Activated CD8-positive, alpha-beta memory T cell treated with anti-CD3 and anti-CD28 coated beads, Interleukin-2, amount 50 U/mL, for 1 hour (primary cell): Measurements from ENCODE around the gene LGALS14.
"Not testable (repeated sequence)": the region's sequence is repeated elsewhere in the genome, so short reads cannot be mapped to it uniquely, and the experiment has no call there.

Source experiments
- DNase-seq: peaks from one replicate; pipeline ENCODE4 v3.0.0-alpha.2; 2020; ENCODE audit errors: extremely low read depth

LGALS14 gene

DNA sequence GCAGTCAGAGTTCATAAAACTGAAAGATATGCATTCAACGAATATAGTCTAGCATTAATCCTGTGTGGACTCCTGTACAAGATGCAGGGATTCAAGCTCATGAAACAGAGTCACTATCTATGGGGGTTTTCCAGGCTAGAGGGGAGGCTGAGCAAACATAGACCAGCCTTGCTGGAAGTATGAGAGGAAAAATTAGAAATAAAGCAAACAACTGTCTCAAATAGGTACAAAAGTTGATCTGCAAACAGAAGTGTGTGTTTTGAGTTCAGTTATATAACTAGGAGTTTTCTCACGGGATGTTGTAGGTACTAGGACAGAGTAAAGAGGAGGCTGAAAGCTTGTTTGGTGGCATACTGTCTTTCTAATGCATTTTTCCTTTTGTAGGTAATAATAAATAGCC is 8.5 kb upstream of the LGALS14 start:
- no peak for DNase-seq

DNA sequence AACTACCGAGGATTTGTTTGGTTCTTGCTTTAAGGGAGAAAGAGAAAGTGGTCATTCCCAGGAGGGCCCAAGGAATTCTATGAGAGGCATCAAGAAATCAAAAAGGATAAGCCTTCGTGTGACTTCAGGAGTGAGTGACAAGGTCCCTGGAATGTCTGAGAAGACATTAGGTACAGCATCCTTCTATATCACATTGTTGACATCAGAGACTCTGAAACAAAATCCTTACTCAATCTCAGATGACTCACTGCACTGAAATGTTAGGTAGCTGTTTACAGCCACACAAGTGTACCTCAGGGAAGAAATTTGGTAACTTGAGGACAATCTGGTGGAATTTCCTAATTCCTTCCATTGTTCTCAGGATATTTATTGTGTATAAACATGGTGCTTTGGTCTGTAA is 7.9 kb upstream of the LGALS14 start:
- no peak for DNase-seq

DNA sequence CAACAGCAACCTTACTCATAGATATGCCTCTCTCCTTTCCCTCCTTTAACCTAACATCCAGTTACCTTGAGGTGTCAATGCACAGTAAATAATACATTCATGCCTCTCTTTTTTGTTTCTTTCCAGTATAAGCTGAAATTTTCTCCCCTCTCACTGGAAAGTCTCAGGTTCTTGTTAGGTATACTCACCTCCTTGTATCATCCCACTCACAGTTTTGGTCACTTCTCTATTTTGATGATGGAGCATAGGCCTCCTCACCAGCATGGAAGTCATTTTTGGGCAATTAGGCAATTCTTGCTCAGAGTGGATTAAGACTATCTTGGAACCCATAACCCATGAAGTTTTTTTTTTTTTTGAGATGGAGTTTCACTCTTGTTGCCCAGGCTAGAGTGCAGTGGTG is 5.7 kb upstream of the LGALS14 start:
- DNase-seq: no peak

DNA sequence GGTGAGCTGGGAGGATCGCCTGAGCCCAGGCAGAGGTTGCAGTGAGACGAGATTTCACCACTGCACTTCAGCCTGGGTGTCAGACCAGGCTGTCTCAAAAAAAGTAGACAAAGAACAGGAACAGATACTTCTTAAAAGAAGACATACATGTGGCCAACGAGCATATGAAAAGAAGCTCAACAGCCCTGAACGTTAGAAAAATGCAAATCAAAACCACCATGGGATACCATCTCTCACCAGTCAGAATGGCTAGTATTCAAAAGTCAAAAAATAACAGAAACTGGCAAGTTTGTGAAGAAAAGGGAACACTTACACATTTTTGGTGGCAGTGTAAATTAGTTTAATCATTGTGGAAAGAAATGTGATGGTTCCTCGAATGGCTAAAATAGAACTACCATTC is 3.0 kb upstream of the LGALS14 start:
- no peak for DNase-seq

DNA sequence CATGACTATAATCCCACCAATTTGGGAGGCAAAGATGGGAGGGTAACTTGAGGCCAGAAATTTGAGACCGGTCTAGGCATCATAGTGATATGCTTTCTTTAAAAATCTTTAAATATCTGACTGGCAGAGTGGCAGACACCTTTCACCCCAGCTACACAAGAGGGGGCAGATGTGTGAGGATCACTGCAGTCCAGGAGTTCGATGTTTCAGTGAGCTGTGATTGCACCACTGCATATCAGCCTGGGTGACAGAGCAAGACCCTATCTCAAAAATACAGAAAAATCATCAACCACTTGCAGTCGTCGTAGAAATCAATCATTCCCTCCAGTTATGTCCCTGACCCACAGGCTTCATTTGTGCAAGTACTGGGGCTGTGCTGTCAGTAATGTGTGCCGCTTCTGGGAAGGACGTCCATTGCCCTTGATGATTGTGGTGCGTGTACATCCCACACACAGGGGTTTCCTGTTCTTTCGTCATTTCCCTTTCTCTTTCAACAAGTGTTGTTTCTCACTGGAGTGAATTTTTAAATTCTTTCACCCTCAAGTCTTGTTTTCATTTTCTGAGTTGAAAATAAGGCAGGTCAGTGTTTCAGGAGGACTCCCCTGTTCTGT is 1.4 kb downstream of the LGALS14 start:
- DNase-seq: no peak

DNA sequence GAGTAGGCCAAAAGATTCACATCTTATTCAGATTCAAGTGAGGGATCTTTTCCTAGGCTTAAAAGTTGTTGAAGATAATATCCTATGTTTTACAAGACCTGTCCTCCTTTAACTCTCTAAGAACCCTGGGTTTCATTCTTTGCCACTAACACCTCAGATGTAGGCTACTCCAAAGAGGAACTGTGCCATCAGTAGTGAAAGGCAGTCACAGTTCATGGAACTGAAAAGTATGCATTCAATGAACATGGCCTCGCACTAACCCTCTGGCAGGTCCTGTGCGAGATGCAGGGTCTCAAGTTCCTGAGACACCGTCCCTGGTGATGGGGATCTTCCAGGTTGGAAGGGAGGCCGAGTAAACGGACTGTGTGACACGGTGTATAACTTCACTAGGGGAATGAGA is 4.3 kb downstream of the LGALS14 start:
- DNase-seq: no peak

DNA sequence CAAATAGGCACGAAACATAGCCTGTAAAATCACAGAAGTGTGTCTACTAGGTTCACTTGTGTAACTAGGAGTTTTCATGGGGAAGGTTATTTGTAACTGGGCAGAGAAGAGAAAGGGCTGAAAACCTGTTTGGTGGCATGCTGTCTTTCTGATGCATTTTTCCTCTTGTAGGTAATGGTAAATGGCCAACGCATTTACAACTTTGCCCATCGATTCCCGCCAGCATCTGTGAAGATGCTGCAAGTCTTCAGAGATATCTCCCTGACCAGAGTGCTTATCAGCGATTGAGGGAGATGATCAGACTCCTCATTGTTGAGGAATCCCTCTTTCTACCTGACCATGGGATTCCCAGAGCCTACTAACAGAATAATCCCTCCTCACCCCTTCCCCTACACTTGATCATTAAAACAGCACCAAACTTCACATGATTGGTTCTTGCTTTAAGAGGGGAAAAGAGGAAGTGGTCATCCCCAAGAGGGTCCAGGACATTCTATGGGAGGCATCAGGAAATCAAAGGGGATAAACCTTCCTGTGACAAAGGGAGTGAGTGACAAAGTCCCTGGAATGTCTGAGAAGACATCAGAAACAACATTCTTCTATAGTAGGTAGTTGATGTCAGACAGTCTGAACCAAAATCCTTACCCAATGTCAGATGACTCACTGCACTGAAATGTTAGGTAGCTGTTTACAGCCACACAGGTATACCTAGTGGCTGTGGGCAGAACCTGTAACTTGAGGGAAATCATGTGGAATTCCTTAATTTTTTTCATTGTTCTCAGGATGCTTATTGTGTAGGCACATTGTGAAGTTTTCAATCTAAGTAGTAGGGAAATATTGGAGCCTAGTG is 5.0 kb downstream of the LGALS14 start:
- DNase-seq: no peak

DNA sequence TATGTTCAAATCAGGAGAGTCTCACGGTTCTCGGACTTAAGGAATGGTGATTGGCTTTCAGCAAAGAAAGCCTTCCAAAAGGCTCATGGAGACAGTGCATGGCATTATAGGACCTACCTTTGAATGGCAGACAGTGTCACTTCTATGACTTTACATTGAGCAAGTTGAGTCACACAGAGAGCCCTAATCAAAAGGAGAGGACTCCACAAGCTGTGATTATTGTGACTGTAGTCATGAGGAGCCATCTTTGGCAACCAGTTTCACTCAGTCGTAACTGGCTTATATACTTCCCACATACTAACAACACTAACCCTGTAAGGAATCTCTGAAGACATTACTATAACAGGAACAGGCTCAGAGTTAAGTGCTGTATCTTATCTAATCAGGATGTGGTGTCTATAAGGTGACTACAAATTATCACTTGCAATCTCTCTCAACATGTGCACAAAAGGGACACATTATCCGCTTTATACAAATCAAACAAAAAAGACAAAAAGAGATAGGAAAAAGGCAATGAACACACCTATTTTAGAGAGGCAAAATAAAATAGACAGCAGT is 6.1 kb downstream of the LGALS14 start:
- DNase-seq: no peak

DNA sequence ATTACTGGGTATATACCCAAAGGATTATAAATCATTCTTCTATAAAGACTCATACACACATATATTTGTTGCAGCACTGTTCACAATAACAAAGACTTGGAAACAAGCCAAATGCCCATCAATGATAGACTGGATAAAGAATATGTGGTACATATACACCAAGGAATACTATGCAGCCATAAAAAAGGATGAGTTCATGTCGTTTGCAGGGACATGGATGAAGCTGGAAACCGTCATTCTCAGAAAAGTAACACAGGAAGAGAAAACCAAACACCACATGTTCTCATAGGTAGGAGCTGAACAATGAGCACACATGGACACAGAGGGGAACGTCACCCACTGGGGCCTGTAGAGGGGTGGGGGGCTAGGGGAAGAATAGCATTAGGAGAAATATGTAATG is 15.9 kb downstream of the LGALS14 start:
- DNase-seq: not testable (repeated sequence)

DNA sequence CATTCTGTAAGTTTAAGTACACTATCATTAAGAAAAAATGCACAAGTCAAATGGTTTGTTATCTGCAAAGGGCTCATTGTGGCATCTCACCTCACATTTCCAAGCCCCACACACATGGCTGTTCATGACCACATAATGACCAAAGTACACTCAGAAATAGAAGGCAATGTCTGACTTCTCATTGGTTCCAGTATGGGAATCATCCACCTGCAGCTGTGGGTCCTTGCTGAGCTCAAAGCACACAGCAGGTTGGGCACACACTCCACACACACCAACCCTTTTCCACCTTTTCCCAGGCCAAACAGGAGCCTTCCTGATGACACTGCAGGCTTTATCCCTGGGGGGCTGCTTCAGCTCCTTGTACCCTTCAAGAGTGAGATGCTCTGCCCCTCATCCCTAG is 21.7 kb downstream of the LGALS14 start:
- DNase-seq: no peak

DNA sequence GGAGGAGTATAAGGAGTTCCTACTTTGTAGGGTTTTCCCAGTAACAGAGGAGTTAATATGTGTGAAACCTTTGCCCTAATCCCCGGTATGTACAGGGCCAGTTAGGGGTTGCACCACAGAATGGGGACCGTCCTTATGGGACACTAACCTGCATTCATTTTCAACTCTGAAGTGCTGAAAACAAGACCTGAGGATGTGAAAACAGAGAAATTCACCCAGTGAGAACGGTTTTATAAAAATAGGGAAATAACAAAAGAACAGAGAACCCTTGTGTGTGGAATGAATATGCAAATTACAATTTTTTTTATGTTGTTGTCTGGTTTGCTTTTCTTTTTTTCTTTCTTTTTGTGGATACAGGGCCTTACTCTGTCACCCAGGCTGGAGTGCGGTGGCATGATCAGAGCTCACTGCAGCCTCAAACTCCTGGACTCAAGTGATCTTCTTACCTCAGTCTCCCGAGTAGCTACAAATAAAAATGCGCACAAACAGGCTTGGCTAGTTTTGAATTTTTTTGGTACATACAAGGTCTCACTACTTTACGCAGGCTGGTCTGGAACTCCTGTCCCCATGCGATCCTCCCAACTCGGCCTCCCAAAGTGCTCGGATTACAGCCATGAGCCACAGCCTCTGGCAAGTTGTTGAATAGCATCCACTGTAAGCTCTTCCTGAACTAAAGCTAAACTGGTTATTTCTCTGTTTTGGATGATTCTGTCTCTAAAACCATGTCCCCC is 23.0 kb downstream of the LGALS14 start:
- DNase-seq: no peak

DNA sequence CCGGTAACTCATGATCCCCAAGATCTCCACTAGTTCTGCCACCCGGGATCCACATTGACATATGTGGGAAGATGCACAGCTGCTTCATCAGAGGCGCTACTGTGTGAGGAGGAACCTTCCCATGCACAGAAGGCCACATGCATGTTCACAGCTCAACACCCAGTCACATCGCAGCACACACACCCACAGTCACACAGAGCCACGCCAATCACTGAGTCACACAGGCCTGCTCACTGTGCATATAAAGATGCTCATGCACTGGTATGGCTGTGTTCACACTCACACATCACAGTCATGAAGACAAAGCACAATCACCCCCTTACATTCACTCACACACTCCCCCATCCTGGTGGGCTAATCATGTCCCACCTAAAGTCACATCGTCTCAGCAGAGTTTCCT is 23.8 kb downstream of the LGALS14 start:
- DNase-seq: no peak

DNA sequence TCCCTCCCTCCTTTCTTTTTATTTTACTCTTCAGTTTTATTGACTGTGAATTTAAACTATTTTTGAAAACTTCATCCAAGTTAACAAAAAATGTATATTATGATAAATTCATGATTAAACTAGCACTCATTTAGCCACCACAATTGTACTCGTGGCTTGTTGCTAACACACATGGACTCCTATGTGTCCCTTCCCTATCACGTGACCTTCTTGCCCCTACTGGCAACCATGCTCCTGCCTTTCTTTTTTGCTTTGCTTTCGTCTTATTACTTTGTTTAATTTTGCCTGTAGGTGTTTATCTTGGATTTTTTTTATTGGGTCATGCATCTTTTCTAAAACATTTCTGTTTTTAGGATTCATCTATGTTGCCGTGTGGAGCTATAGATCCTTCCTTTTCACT is 25.3 kb downstream of the LGALS14 start:
- no peak for DNase-seq

DNA sequence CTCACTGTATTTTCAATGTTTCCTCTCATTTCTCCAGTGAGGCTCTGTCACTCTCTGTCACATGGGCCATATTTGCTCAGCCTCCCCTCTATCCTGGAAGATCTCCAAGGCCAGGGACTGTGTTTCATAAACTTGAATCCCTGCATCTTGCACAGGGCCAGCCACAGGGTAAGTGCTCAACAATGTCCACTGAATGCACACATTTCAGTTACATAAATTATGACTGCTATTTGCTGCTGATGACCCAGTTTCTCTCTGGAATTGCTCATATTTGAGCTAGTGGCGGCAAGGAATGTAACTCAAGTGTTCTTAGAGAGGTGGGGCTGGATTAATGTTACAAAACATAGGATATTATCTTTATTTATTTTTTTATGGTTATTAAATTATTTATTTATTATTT is 27.4 kb downstream of the LGALS14 start:
- no peak for DNase-seq

DNA sequence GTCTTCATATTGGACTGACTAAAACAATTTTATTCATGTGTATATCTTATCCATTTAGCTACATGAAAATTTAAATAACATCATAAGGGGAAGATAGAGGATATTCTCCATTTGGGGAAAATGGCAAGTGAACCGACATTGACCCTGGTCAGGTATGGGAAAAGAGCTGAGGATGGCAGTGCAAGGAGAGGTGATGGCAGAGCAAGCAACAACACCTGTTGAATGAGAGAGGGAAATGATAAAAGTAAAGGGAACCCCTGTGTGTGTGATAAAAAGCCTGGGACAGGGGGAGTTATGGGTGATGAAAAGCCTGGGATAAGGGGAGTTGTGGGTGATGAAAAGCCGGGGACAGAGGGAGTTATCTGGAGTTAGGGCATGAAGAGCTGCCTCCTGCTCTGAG is 29.6 kb downstream of the LGALS14 start:
- no peak for DNase-seq

DNA sequence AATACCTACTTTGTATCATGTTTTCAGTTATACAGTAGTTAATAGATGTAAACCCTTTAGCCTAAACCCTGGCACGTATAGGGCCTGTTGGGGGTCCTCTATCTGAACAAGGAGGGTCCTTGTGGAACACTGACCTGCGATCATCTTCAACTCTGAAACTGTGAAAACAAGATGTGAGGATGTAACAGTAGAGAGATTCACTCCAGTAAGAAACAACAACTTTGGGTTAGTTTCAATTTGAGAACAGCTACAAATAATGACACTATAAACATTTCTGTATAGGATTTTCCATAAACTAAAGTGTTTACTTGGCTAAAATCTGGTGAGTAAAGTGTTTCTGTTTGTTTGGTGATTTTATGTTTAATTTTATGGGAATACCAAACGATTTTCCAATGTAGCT is 31.4 kb downstream of the LGALS14 start:
- no peak for DNase-seq

DNA sequence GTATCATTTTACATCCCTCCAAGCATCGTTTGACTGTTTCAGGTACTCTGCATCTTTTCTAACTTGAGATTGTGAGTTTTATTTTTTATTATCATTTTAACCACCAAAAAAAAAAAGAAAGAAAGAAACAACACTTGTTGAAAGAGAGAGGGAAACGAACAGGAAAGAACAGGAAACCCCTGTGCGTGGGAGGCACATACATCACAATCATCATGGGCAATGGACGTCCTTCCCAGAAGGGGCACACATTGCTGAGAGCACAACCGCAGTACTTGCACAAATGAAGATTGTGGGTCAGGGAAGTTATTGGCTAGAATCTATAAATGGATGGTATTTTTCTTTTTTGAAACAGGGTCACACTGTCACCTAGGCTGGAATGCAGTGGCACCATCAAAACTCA is 31.8 kb downstream of the LGALS14 start:
- no peak for DNase-seq

DNA sequence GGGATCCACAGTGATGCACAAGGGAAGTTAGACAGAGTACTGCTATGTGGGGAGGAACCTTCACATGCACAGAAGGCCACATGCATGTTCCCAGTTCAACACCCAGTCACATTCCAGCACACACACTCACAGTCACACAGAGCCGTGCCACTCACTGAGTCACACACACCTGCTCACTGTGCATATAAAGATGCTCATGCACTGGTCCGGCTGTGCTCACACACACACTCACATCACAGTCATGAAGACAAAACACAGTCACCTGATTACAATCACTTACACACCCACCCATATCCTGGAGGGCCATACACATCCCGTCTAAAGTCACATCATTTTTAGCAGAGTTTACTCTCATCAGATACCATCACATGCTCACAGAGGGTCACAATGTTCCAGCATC is 33.1 kb downstream of the LGALS14 start:
- DNase-seq: no peak

DNA sequence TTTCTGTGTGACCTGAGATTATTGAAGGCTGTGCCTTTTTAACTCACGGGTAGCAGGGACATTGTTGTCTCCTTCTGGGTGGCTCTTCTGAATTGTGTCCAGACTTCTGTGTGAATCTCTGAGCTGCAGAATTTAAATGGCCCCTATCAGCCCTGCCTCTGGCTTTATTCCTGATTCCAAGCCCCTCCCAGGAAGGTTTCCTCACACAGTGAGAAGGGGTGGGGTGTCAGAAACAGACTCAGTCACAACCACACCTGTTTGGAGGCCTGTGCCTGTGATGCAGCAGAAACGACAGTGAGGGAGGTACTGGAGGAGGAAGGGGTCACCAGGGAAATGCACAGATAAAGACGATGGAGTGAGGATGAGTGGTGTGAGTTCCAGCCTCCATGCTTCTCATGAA is 33.6 kb downstream of the LGALS14 start, which contains the start of gene CLC:
Gene CLC (minus strand): TSS at position 139 of the 400 bp plus-strand sequence. CDS start 77 bp downstream, at position 62.
- DNase-seq: no peak

DNA sequence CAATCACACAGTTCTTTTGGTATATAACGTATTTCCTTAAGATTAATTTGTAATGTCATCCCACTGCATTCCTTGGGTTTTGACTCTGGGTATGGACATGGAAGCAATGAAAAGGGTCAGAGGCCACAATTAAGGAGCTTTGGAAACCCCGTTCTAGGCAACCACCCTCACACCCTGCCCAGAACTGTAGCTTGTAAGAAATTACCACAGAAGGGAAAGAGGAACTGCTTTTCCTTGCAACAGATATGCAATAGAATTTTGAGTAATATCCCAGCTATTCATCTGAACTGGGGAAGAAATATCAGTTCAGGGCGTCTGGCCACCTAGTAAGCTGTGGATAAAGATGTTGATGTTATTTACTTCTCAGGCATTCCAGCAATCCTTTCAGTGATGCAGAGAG is 34.5 kb downstream of the LGALS14 start:
- DNase-seq: no peak

DNA sequence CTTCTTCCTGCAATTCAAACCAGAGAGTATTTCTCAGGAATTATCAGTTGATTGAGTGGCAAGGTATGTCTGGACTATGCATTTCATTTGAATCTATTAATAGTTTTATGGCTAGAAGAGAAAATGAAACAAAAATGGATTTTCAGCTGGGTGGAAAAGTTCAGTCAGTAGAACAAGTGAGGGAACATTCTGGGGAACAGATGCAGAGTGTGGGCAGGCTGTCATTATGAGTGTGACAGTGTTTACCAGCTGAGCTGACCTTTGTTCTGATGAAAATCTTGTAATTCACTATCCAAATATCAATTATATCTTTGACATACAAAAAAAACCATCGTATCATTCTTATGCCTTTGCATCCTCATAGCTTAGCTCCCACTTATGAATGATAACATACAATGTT is 36.1 kb downstream of the LGALS14 start:
- no peak for DNase-seq

DNA sequence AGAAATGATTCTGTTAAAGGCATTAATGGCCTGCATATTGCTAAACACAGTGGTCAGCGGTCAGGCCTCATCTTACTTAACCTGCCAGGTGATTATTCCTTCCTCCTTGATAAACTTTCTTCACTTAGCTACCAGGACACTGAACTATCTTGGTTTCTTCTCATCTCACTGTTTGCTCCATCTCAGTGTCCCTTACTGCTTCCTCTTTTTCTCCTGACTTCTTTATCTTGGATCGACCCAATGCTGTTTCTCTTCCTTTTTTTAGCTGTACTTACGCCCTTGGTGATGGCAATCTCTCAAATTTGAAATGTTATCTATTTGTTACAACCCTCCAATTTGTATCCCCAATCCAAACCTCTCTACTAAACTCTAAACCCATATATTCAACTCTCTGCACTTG is 41.4 kb downstream of the LGALS14 start:
- DNase-seq: no peak
